Stomach smooth muscle (tissue), 2 donors: Measurements from ENCODE around the gene NAV3.

ENCODE experiments used
- H3K27ac ChIP-seq: one replicate; pipeline ENCODE4 v1.7.0; 2013; ENCODE audit warnings: mild to moderate bottlenecking, low read length, inconsistent platforms
- H3K27me3 ChIP-seq, 2 donors: one replicate each; pipeline ENCODE4 v1.7.0; 2013; ENCODE audit warnings: low read length in 2 of 2; ENCODE audit not compliant: insufficient read depth in 2 of 2, control insufficient read depth in 1 of 2
- H3K36me3 ChIP-seq, 2 donors: one replicate each; pipeline ENCODE4 v1.7.0; 2013; ENCODE audit warnings: low read length in 2 of 2; ENCODE audit not compliant: control insufficient read depth in 2 of 2, insufficient read depth in 2 of 2
- H3K4me1 ChIP-seq: one replicate; pipeline ENCODE4 v1.7.0; 2013; ENCODE audit warnings: low read length; ENCODE audit not compliant: control insufficient read depth, insufficient read depth
- H3K4me3 ChIP-seq, 2 donors: one replicate each; pipeline ENCODE4 v1.7.0; 2013; ENCODE audit warnings: low read length in 2 of 2
- H3K9ac ChIP-seq, 2 donors: one replicate each; pipeline ENCODE4 v1.7.0; 2013; ENCODE audit warnings: low read length in 2 of 2, mild to moderate bottlenecking in 1 of 2
- H3K9me3 ChIP-seq, 2 donors: one replicate each; pipeline ENCODE4 v1.7.0; 2013; ENCODE audit warnings: low read length in 2 of 2; ENCODE audit not compliant: control insufficient read depth in 2 of 2
- donor health status: healthy.
- donor health status: Pancreatic carcinoma.

The NAV3 gene

GRCh38 chr12:78036874-78037273 is 206.2 kb downstream of the NAV3 start:
- no peaks in the 10 kb centered on the region for H3K36me3 ChIP-seq
- no peaks in the 10 kb centered on the region for H3K27me3 ChIP-seq
- H3K9me3 ChIP-seq: no peaks in the 10 kb centered on the region
- H3K4me3 ChIP-seq: no peak overlapping the region
- H3K4me1 ChIP-seq: no peaks in the 10 kb centered on the region
- no peak overlapping the region for H3K9ac ChIP-seq
- H3K27ac ChIP-seq: no peak overlapping the region

- Histone ChIP-seq H3K4me3 (no peak overlapping the region), H3K36me3 (no peaks in the 10 kb centered on the region), H3K27me3 (no peaks in the 10 kb centered on the region), H3K27ac (no peak overlapping the region), H3K4me1 (no peaks in the 10 kb centered on the region), H3K9me3 (no peaks in the 10 kb centered on the region), H3K9ac (no peak overlapping the region)
Observed at GRCh38 chr12:78037707-78038106, 207.0 kb downstream of the NAV3 start.

GRCh38 chr12:78038541-78038940 is 207.8 kb downstream of the NAV3 start:
- Histone ChIP-seq H3K27me3 (no peaks in the 10 kb centered on the region), H3K4me1 (no peaks in the 10 kb centered on the region), H3K27ac (no peak overlapping the region), H3K9ac (no peak overlapping the region), H3K36me3 (no peaks in the 10 kb centered on the region), H3K4me3 (no peak overlapping the region), H3K9me3 (no peaks in the 10 kb centered on the region)

- H3K4me3 ChIP-seq: no peak overlapping the region
- no peak overlapping the region for H3K27ac ChIP-seq
Observed at GRCh38 chr12:78038986-78039385, 208.3 kb downstream of the NAV3 start.

GRCh38 chr12:78040111-78040510 is 209.4 kb downstream of the NAV3 start:
- no peaks in the 10 kb centered on the region for H3K4me1 ChIP-seq
- no peaks in the 10 kb centered on the region for H3K9me3 ChIP-seq
- no peak overlapping the region for H3K4me3 ChIP-seq
- no peaks in the 10 kb centered on the region for H3K27me3 ChIP-seq
- H3K27ac ChIP-seq: no peak overlapping the region
- no peak overlapping the region for H3K9ac ChIP-seq
- no peaks in the 10 kb centered on the region for H3K36me3 ChIP-seq

More at GRCh38 chr12:78038986-78039385, 208.3 kb downstream of the NAV3 start:
- H3K36me3 ChIP-seq: no peaks in the 10 kb centered on the region
- no peaks in the 10 kb centered on the region for H3K4me1 ChIP-seq
- H3K27me3 ChIP-seq: no peaks in the 10 kb centered on the region
- no peak overlapping the region for H3K9ac ChIP-seq
- no peaks in the 10 kb centered on the region for H3K9me3 ChIP-seq

GRCh38 chr12:78050790-78051189 is 220.1 kb downstream of the NAV3 start:
- no peak overlapping the region for H3K9ac ChIP-seq
- H3K4me1 ChIP-seq: no peaks in the 10 kb centered on the region
- no peak overlapping the region for H3K4me3 ChIP-seq
- no peak overlapping the region for H3K27ac ChIP-seq
- H3K36me3 ChIP-seq: no peaks in the 10 kb centered on the region
- no peaks in the 10 kb centered on the region for H3K27me3 ChIP-seq
- no peaks in the 10 kb centered on the region for H3K9me3 ChIP-seq

GRCh38 chr12:78055545-78055944 is 224.9 kb downstream of the NAV3 start:
- Histone ChIP-seq H3K9me3 (no peaks in the 10 kb centered on the region), H3K4me1 (no peaks in the 10 kb centered on the region), H3K9ac (no peak overlapping the region), H3K4me3 (no peak overlapping the region), H3K27me3 (no peaks in the 10 kb centered on the region), H3K36me3 (no peaks in the 10 kb centered on the region), H3K27ac (no peak overlapping the region)

GRCh38 chr12:78057075-78057474 is 226.4 kb downstream of the NAV3 start:
- Histone ChIP-seq H3K27ac (no peak overlapping the region), H3K4me1 (no peaks in the 10 kb centered on the region), H3K9ac (no peak overlapping the region), H3K27me3 (no peaks in the 10 kb centered on the region), H3K36me3 (no peaks in the 10 kb centered on the region), H3K4me3 (no peak overlapping the region), H3K9me3 (no peaks in the 10 kb centered on the region)

GRCh38 chr12:78060186-78060585 is 229.5 kb downstream of the NAV3 start:
- Histone ChIP-seq H3K9me3 (no peaks in the 10 kb centered on the region), H3K27me3 (no peaks in the 10 kb centered on the region), H3K36me3 (no peaks in the 10 kb centered on the region), H3K27ac (no peak overlapping the region), H3K4me1 (no peaks in the 10 kb centered on the region), H3K9ac (no peak overlapping the region), H3K4me3 (no peak overlapping the region)

GRCh38 chr12:78062786-78063185 is 232.1 kb downstream of the NAV3 start:
- H3K4me1 ChIP-seq: no peaks in the 10 kb centered on the region
- H3K9ac ChIP-seq: no peak overlapping the region
- no peak overlapping the region for H3K4me3 ChIP-seq
- no peaks in the 10 kb centered on the region for H3K9me3 ChIP-seq
- no peaks in the 10 kb centered on the region for H3K36me3 ChIP-seq
- no peak overlapping the region for H3K27ac ChIP-seq
- H3K27me3 ChIP-seq: no peaks in the 10 kb centered on the region

- no peak overlapping the region for H3K9ac ChIP-seq
- H3K4me1 ChIP-seq: no peaks in the 10 kb centered on the region
- H3K9me3 ChIP-seq: no peaks in the 10 kb centered on the region
- no peaks in the 10 kb centered on the region for H3K36me3 ChIP-seq
- no peaks in the 10 kb centered on the region for H3K27me3 ChIP-seq
- H3K27ac ChIP-seq: no peak overlapping the region
- no peak overlapping the region for H3K4me3 ChIP-seq
Observed at GRCh38 chr12:78081590-78082314, 251.1 kb downstream of the NAV3 start.
